ENCODE data around the gene KCNA10.

KCNA10 gene

DNA sequence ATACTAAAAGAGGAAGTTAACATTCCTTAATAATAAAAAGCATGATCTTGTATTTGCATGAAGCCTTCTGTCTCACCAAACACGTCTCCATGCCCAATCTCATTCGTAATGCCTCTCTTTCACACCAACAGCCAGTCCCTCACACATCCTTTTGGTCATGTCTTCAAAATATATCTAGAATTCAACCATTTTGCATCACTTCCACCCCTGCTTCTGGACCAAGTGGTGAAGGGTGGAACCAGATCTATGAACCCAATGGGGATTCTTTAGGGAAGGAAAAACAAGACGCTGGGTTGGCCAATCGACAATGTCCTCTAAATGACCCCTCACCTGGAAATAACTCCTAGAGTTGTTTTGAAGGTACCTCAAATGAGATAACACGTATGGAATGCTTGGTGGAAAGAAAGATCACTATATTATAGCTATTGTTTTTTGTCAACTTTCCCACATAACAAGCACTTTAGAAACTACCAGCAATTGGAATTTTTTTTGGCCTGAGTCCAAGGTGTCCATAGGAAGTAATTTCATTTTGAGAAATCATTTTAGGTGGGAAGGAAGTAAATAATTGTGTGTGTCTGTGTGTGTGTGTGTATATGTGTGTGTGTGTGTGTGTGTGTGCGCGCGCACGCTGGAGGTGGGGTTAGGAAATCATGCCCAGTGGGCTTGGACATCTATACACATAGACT is at the start of gene KCNA10:
Gene KCNA10 (minus strand): TSS at position 51 of the 686 bp plus-strand sequence. CDS start 388 bp downstream, outside the sequence.
- DNase-seq, result no peak

DNA sequence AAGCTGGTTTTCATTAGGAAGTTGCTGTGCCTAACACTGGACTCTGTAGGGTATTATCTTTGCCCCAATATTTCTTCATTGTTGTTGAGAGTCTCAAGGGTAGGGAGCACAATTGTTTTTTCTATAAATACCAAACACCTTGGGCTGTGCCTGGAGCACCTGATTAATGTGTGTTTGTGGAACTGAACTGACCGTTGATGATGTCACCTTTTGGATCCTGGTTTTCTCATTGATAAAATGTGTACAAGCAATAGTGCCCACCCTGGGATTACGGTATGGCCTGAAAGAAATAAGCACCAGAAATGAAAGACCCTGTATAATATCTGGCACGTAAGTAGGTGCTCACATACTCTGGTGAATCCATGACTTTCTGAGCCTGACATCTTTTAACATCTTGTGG is 47.9 kb upstream of the KCNA10 start:
- DNase-seq, result no peak

GRCh38 chr1:110565565-110565964 is 46.6 kb upstream of the KCNA10 start:
- DNase-seq, result no peak

DNA sequence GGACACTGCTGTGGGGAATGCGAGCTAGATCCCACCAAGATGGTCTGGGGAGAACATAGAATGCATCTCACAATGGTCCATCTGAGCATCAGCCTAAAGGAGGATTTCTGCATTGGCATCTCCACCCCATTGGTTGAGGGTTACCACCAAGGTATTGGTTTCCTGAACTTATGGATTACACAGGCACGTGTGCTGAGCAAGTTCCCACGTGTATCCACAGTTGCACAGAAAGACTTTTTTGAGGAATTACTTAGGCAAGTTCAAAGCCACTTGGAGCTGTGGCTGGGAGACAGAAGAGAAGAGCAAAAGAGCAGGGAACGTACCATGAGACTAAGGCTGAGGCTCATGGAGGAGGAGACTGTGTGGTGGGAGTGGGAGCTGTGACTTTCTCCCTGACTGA is 44.1 kb upstream of the KCNA10 start:
- DNase-seq, result no peak

DNA sequence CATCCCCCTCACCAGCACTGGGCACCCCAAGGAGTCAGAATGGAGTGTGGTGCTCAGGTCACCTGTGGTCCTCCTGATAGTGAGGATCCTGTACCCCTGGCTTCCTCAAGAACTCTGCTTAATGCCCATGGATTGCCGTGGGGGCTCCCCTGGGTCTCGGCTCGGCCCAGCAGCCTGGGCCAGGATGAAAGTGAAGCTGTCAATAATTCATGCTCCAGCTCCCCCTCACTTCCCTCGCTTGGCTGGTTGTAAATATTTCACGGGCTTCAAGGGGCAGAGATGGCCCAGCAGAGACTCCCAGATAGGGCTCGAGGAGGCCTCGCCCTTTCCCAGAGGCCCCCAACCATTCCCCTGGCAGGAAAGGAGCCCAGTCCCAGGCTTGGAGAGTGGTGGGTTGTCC is 42.6 kb upstream of the KCNA10 start:
- no peak for DNase-seq

DNA sequence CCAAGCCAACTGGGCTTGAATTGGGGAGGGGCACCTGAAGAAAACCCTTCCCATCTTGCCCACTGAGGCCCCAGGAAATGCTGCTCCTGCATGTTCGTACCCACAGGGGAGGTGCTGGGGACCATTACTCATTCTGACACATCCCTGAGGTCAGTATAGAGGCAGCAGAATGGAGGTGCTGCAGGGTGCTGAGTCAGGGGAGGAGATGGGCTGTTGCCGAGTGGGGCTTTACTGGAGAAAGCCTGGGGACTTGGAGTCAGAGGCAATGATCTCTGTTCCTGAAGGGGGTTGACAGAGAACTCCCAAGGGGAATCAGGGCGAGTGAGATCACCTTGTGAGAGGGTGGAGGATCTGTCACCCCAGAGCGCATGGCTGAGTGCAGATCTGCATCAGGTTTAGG is 40.2 kb upstream of the KCNA10 start:
- no peak for DNase-seq

DNA sequence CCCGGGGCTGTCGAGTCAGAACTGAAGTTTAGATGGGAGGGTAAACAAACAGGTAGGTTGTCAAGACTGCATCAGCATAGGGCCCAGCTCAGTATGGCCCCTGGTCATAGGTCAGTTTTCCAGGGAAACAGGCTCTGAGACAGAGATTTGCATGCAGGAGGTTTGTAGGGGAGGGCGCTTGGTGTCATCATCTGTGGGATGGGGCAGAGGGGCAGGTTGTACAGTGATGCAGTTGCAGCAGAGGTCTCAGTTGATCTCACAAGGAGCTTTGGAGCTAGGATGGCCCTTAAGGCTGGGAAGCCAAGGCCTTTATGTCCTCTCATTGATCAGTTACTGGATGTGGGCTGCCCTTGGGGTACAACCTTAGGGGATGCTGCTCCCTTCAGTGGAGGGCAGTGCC is 38.5 kb upstream of the KCNA10 start:
- no peak for DNase-seq

DNA sequence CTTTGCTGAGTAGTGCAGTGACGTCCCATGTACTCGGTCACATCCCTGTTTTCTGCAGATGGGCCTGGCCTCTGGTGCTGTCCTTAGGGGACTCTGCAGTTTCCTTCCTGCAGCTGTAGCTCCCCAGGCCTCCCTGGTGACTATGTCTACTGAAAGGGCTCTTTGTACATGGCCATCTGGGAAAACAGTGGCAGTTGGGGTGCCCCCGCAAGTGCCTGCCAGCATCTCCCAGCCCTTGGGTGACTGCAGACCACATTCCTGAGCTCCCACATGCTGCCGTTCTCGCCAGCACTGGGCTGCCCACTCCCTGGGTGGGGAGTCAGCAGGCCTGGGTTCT is 37.5 kb upstream of the KCNA10 start:
- no peak for DNase-seq

DNA sequence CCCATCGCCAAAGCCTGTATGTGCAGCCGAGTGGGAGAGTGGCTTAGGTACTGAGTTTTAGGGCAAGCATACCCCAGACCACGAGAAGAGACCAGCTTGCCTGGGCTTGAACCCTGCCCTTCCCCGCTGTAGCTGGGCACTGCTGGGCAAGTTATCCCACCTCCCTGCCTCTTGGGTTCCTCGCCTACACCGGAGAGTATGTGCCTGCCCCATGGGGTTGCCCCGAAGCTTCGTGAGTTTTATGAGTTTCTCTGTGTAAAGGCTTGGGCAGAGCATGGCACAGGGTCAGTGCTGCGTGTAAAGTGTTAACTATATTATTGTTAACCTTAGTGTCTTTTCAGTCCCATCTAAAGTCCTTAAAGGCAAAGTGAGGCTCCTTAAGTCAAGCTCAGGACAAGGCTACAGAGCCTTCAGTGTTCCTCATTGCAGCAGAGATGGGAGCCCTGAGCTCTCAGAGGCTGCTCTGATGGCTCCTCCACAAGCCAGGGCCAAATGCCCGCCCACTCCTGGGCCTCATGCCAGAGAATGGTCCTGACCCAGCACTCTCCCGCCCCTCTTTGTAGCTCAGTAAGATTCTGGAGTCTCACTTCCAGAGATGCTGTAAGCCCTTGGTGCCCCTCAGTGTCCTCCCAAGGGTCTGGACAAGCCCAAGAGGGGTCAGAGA is 37.0 kb upstream of the KCNA10 start:
- no peak for DNase-seq

DNA sequence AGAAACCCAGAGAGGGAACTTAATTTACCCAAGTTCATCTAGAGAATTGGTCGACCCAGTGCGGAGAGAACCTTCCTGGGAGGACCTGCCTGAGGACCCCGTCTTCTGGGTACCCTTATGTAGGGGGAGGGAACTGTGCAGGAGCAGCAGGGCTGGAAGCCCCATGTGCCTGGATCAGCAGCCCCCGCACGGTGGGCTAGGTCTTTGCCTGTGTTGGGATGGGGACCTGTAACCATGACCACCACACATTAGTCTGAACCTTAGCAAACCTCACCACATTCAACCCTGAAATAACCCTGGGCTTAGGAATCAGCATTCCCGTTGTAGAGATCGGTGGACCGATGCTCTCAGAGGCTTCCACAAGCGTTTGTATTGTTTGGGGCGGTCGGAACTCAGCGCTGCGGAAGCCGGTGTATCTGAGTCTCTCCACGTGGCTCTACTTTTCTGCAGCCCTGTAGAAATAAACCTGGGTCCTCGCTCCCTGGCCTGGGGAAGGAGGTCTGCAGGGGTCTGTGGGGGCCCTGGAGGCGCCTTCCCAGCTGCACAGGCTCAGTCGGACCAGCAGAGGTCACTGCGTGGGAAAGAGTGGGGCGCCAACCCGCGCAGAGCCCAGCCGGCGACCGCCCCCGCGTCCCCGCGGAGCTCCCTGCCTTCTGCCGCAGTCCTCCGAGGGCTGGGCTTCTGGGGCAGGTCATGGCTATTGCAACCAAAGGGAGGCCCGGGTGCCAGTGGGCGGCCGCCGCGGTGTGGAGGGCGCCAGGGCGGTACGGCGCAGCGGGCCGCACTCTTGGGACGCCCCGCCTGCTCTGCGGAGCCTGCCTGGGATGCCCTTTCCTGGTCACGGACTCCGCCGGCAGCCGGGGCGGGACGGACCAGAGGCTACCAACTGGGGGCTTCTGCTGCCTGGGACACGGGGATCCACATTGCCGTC is 36.2 kb upstream of the KCNA10 start:
- DNase-seq, result peak in 1 of 2 experiments; percentile 59

DNA sequence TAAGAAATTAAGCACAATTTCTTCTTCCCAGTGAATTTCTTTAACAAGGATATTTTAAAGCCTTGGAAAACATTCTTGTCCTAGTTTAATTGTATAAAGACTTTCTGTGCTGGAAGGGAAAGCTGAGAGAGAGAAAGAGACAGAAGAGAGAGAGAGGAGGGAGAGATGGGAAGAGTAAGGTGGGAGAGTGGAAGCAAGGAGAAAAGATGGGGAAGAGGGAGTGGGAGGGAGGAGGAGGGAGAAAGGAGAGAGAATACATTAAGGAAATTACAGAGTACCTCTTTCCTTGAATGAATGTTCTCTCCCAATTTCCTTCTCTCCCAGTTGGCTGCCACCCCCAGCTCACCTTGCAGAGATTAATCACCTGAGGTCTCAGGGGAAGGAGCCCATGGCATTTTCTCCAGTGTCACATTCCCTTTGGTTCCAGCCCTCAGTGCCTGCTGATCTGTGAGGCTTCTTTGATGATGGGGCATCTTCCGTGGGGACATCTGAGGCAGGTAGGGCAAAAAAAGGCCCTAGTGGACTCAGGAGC is 32.4 kb upstream of the KCNA10 start:
- DNase-seq, result no peak

- DNase-seq, result no peak
Measured at GRCh38 chr1:110549831-110550230, 30.9 kb upstream of the KCNA10 start.

- DNase-seq, result peak; percentile 42 to 55
Measured at GRCh38 chr1:110548381-110548780, 29.4 kb upstream of the KCNA10 start.

DNA sequence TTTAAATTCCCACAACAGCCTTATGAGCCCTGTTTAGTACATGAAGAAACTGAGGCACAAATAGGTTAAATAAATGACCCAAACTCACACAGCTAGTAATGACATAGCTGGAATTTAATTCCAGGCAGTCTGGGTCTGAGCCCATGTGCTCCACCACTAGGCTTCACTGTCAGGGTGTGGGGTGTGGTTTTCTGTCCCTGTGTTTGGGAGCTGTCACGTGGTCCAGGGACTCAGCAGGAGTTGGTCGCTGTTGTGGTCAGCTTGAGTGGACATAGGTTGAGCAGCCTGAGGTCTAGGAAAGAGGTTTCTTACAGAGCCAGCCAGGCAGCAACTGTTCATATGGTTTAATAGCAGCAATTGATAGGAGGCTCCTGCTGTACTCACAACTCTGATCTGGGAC is 28.0 kb upstream of the KCNA10 start:
- no peak for DNase-seq

GRCh38 chr1:110545492-110545891 is 26.5 kb upstream of the KCNA10 start:
- no peak for DNase-seq

- no peak for DNase-seq
Measured at GRCh38 chr1:110544753-110545152, 25.8 kb upstream of the KCNA10 start.

- DNase-seq, result no peak
Measured at GRCh38 chr1:110542725-110543124, 23.8 kb upstream of the KCNA10 start.

- no peak for DNase-seq
Measured at GRCh38 chr1:110541906-110542395, 23.0 kb upstream of the KCNA10 start.

DNA sequence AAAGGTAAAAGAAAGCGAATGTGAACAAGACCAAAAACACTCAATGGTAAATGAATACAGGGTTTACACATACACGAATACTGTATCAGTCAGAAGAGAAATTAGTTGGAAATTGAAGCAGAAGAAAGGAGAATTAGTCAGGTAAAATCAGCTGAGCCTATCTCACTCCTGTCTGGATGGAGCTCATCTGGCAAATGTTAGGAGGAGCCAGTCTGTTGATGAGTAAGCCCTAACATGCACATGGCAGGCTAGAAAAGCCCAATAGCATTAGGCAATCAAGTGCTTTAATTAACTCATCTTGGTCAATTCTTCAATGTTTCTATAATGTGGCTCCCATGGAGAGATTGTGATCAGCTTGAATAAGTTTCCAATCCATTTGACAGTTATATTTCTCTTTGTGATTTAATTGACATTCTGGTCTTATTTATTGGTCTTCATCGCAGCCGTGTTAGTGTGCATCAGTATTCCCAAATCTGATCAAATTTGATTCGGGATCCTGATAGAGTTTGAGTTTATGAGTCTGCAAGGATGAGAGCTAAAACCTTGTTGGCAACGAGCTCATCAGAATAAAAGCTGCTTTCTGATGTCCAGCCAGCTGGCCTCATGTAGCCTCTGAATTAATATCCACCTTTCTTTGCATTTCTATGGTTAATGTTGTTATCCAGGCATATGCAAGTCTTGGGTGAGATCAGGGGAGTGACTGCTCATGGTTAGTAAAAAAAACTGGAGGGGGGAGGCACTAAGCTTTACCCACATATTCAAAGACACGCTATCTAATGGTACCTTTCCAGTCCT is 22.1 kb upstream of the KCNA10 start:
- no peak for DNase-seq

DNA sequence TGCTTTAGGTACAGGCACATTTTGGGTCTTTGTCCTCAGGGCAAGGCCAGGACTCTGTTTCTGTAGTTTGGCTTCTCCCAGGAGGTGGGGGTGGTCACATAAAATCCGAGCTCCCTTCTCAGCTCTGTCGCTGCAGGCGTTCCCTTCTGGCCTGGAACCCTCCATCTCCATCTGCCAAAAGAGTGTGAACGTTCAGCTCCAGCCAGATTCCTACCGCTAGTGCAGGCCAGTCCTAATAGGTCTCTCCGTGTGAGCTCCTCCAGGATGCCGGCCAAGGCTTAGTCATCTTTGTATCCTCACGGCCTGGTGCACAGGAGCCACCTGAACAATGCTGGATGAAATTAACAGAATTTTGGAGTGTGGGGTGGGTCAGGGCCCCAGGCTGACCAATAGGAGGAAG is 19.9 kb upstream of the KCNA10 start:
- peak in 1 of 2 experiments; percentile 14 for DNase-seq

DNA sequence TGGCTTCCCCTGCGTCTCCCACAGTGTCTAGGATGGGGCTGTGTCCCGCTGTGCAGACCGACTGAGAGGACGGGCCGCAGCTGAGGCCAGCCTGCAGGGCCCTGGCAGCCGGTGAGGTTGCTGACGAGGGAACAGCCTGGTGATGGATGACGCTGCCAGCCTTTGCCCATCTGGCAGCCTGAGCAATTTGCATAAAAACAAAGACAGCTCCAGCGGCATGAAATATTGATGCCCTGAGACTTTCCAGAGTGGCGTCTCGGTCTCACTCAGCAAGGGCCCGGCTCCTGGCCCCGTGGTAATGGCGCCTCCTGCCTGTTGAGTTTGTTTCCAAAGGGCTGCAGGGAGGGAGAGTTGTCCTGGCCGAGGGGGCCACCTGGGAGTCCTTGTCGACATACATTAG is 19.1 kb upstream of the KCNA10 start:
- peak; percentile 79 to 91 for DNase-seq

- DNase-seq, result no peak
Measured at GRCh38 chr1:110535985-110536384, 17.0 kb upstream of the KCNA10 start.

All from NCI-H524 (cell line).